Neural crest cell (in vitro differentiated cells): ENCODE data around the gene MR1. TPM values are rescaled to one million over a fixed set of nuclear protein-coding genes. Genes with fewer than 3 reads are reported as not detected.

Experiments
- DNase-seq: peaks from one replicate; pipeline ENCODE4 v3.0.0; 2021; ENCODE audit warnings: low read depth, mixed read lengths, low spot score
- H3K27ac Mint-ChIP-seq: one replicate; pipeline ENCODE4 v1.8.0; 2021; ENCODE audit warnings: mild to moderate bottlenecking, mixed read lengths; ENCODE audit not compliant: unreplicated experiment
- H3K27me3 Mint-ChIP-seq: 2 replicates; pipeline ENCODE4 v1.8.0; 2021; ENCODE audit warnings: low read depth, mild to moderate bottlenecking, mixed read lengths
- H3K36me3 Mint-ChIP-seq: 2 replicates; pipeline ENCODE4 v1.8.0; 2021; ENCODE audit warnings: low read depth, mild to moderate bottlenecking, mixed read lengths
- H3K4me1 Mint-ChIP-seq: 2 replicates; pipeline ENCODE4 v1.8.0; 2021; ENCODE audit warnings: mixed read lengths
- H3K4me3 Mint-ChIP-seq: one replicate; pipeline ENCODE4 v1.8.0; 2021; ENCODE audit warnings: mild to moderate bottlenecking, mixed read lengths
- H3K9me3 Mint-ChIP-seq: 2 replicates; pipeline ENCODE4 v1.8.0; 2021; ENCODE audit warnings: mixed read lengths
- total RNA-seq: library from RNA; stranded (reverse); gene quantifications from 2 replicates; pipeline ENCODE4 v1.2.1, GENCODE V29; 2021
- TF ChIP-seq, protein P1 (sequence below): fragments of 200-600 bp; sonication (generic); conservative IDR thresholded peaks from 2 replicates; pipeline ENCODE4 v1.5.0; 2021; ENCODE audit warnings: antibody characterized with exemption, mild to moderate bottlenecking

MR1 gene
- total RNA-seq, 1 donor from 2014 or later = 0.21 TPM

DNA sequence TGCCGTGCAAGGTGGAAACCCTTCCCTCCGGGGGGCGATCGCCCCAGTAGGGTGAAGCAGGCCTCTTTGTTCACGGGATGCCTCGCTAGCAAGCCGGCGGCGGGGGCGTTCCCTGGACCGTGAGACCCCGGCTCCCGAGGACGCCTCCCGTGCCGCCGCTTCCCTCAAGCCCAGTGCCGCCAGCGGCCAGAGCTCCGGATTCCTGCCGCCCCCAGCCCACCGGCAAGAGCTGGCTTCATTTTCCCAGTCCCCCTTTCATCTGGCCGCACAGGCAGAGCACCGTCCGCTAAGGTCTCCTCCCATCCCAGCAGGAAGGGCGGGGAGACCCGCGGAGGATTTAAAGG is 71.0 kb downstream of the MR1 start:
- peaks cover 4% of the 10 kb centered on the region for H3K9me3 Mint-ChIP-seq
- DNase-seq = peak; percentile 65
- H3K4me1 Mint-ChIP-seq = peaks cover 68% of the 10 kb centered on the region
- no peaks in the 10 kb centered on the region for H3K36me3 Mint-ChIP-seq
- H3K4me3 Mint-ChIP-seq = peak overlapping the region; percentile 91
- TF ChIP-seq, protein P1, sequence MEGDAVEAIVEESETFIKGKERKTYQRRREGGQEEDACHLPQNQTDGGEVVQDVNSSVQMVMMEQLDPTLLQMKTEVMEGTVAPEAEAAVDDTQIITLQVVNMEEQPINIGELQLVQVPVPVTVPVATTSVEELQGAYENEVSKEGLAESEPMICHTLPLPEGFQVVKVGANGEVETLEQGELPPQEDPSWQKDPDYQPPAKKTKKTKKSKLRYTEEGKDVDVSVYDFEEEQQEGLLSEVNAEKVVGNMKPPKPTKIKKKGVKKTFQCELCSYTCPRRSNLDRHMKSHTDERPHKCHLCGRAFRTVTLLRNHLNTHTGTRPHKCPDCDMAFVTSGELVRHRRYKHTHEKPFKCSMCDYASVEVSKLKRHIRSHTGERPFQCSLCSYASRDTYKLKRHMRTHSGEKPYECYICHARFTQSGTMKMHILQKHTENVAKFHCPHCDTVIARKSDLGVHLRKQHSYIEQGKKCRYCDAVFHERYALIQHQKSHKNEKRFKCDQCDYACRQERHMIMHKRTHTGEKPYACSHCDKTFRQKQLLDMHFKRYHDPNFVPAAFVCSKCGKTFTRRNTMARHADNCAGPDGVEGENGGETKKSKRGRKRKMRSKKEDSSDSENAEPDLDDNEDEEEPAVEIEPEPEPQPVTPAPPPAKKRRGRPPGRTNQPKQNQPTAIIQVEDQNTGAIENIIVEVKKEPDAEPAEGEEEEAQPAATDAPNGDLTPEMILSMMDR = peak; percentile 46
- peak overlapping the region; percentile 97 for H3K27ac Mint-ChIP-seq
- H3K27me3 Mint-ChIP-seq = peaks cover 19% of the 10 kb centered on the region

DNA sequence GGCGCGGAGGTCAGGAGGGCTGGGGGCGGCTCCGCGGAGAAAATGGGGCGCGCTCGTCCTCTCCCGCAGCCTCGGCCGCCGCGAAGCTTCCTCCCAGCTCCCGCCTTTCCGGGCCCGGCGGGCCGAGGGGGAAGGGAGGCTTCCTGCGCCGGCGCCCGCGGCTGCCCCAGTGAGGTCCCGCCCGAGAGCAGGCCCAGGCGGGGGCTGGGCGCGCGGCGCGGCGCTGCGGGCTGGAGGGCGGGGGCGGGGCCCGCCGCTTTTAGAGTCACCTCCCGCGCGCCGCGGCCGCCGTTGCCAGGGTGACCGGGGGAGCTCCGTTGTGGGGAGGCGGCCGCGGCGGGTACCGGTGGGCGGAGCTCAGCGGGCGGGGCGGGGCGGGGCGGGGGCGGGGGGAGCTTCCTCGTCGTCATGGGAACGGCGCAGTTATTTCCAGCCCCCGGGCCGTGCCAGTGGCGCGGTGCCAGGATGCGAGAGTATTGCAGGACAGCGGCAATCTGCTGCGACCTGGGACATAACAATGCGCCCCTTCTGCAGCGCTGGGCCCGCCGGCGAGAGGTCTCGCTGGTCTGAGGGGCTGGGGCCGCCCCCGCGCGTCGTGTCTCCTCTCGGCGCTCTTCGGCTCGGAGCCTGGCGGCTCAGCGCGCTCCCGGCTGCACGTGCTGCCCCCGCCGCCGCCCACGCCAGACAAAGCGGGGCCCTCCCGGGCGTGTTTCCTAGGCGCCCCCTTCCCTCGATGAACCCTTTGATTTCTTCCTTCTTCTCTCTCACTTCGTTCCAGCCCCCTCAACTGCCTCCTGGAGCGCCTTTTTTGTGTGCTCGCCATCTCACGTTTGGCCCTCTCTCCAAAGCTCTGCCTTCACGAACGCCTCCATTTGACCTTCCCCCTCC is 71.6 kb downstream of the MR1 start:
- TF ChIP-seq, protein P1 = no peak
- H3K27me3 Mint-ChIP-seq = peaks cover 14% of the 10 kb centered on the region
- peaks cover 65% of the 10 kb centered on the region for H3K4me1 Mint-ChIP-seq
- peak overlapping the region; percentile 91 for H3K4me3 Mint-ChIP-seq
- H3K9me3 Mint-ChIP-seq = peaks cover 4% of the 10 kb centered on the region
- no peaks in the 10 kb centered on the region for H3K36me3 Mint-ChIP-seq
- DNase-seq = peak; percentile 82
- peak overlapping the region; percentile 99 for H3K27ac Mint-ChIP-seq

DNA sequence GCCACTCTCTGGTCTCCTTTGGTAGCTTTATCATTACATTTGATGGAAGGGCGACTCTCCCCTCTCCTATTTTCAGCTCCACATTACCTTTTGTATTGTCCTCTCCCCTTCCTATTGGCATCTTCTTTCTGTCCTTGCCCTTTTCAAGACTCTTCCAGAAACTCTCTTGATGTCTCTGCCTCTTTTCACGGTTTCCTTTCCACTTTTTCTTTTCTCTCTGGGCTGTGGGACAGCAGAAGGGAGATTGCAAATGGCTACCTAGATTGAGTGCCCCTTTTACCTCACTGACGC is 72.2 kb downstream of the MR1 start:
- Mint-ChIP-seq H3K36me3 (no peaks in the 10 kb centered on the region), H3K4me3 (peak overlapping the region; percentile 89), H3K4me1 (peaks cover 64% of the 10 kb centered on the region), H3K27ac (peak overlapping the region; percentile 99), H3K27me3 (peaks cover 8% of the 10 kb centered on the region), H3K9me3 (no peaks in the 10 kb centered on the region)
- TF ChIP-seq, protein P1 = no peak
- DNase-seq = no peak

GRCh38 chr1:181106479-181106878 is 72.7 kb downstream of the MR1 start:
- Mint-ChIP-seq H3K27ac (no peak overlapping the region), H3K4me1 (peaks cover 59% of the 10 kb centered on the region), H3K36me3 (no peaks in the 10 kb centered on the region), H3K27me3 (peaks cover 6% of the 10 kb centered on the region), H3K4me3 (peak overlapping the region; percentile 43), H3K9me3 (no peaks in the 10 kb centered on the region)
- no peak for DNase-seq
- TF ChIP-seq, protein P1 = no peak

- Mint-ChIP-seq H3K4me1 (peaks cover 64% of the 10 kb centered on the region), H3K4me3 (peak overlapping the region; percentile 42), H3K27ac (peak overlapping the region; percentile 22), H3K27me3 (peaks cover 6% of the 10 kb centered on the region), H3K36me3 (no peaks in the 10 kb centered on the region), H3K9me3 (no peaks in the 10 kb centered on the region)
- TF ChIP-seq, protein P1 = no peak
- DNase-seq = no peak
These were observed 73.9 kb downstream of the MR1 start for GRCh38 chr1:181107711-181108110.
